Gastroesophageal sphincter (tissue), 3 donors: Measurements from ENCODE around the gene PPM1H.

Source experiments
- CTCF ChIP-seq, 4 experiments: fragments of 200-600 bp in 2 of 4; fragments of 450-650 bp in 2 of 4; sonication (generic) in 1 of 4; IDR thresholded peaks; one replicate each; pipeline ENCODE4 v1.5.1; 2017 to 2019; ENCODE audit warnings: antibody characterized with exemption in 4 of 4, mild to moderate bottlenecking in 2 of 4, moderate library complexity in 2 of 4
- POLR2A ChIP-seq, 2 donors: fragments of 450-650 bp; IDR thresholded peaks; one replicate each; pipeline ENCODE4 v1.6.1; 2017; ENCODE audit warnings: antibody characterized with exemption in 2 of 2, mild to moderate bottlenecking in 2 of 2, moderate library complexity in 1 of 2

DNA sequence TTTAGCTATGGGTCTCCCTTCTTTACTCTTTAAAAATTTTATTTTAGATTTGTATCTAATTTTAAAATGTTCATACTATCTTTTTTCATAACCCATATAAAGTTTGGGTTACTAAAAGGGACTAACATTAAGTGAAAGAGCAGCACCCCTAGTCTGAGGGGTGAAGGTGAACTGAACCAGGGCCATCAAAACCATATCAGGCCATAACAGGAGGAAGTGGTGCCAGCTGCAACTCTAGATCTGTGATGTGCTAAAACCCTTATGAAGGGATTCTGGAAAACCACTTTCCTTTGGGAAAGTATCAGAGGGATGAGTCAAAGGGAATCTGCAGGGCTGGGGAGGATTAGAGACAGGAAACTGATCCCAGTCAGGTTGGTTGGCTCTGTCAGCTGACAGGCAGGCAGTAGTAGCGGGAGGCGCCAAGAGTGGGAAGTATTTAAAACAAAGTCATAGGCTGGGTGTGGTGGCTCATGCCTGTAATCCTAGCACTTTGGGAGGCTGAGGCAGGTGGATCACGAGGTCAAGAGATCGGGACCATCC is 162.5 kb downstream of the PPM1H start:
- TF ChIP-seq CTCF (IDR thresholded peaks at IDR 0.05) (no peak), POLR2A (IDR thresholded peaks at IDR 0.05) (no peak)
